Measurements from ENCODE around the gene ATN1. TPM values are rescaled to one million over a fixed set of nuclear protein-coding genes. Genes with fewer than 3 reads are reported as not detected.
A peak's percentile ranks its signal among the peaks of the same experiment; 100 is the strongest.
"Not testable (repeated sequence)": the region's sequence is repeated elsewhere in the genome, so short reads cannot be mapped to it uniquely, and the experiment has no call there.

The ATN1 gene
- polyA plus RNA-seq, 3 donors: 0.40 to 10.6 TPM; not detected in 1

GRCh38 chr12:6889775-6890573 is 37.8 kb upstream of the ATN1 start:
- Histone ChIP-seq H3K27ac (ENCODE audit: low read depth in 1 of 2, low read length in 2 of 2) (peak overlapping the region in 1 of 2 donors; percentile 54), H3K4me3 (replicated peaks in 1 of 3; ENCODE audit: low read depth in 2 of 3, low read length in 3 of 3) (peak overlapping the region in 1 of 3 experiments; percentile 72), H3K4me1 (ENCODE audit: control insufficient read depth in 1 of 2, insufficient read depth in 2 of 2, low read length in 2 of 2) (peaks cover 52 to 63% of the 10 kb centered on the region in 2 donors), H3K4me2 (replicated peaks; ENCODE audit: extremely low read depth, low read length, poor library complexity, severe bottlenecking) (peak overlapping the region; percentile 82)
- Mint-ChIP-seq H3K4me3 (peak overlapping the region; percentile 72 to 86), H3K4me1 (peaks cover 55% of the 10 kb centered on the region), H3K27ac (peak overlapping the region; percentile 85 to 96 (median 94))
- not testable (repeated sequence) for H3K27me3 ChIP-seq (ENCODE audit: control insufficient read depth in 2 of 2, insufficient read depth in 2 of 2, low read length in 2 of 2); DNase-seq; H3K9me3 Mint-ChIP-seq; H3K9me3 ChIP-seq (replicated peaks in 1 of 2; ENCODE audit: control insufficient read depth in 1 of 2, insufficient read depth in 1 of 2, low read length in 2 of 2); H3K36me3 ChIP-seq (replicated peaks in 1 of 2; ENCODE audit: control insufficient read depth in 1 of 2, insufficient read depth in 2 of 2, low read length in 2 of 2); H3K36me3 Mint-ChIP-seq; H2AFZ ChIP-seq (ENCODE audit: insufficient read depth, low read depth, low read length, poor library complexity, severe bottlenecking); H3K79me2 ChIP-seq (ENCODE audit: insufficient read depth, low read length); H4K20me1 ChIP-seq (ENCODE audit: insufficient read depth, low read length); H3K9ac ChIP-seq (ENCODE audit: insufficient read depth, low read length, poor library complexity, severe bottlenecking); H3K27me3 Mint-ChIP-seq (ENCODE audit: low read depth in 3 of 3)
- WGBS (ENCODE audit: insufficient coverage): 47% methylated on average over 2 of the region's 21 CpGs
- intact Hi-C loops (cut with micrococcal nuclease): loop anchor here in 1 of 2 donors (2.0 kb wide), 1 partner anchor 17 kb away; the partner anchor contains the start of gene SPSB2

- peak; percentile 82 for TF ChIP-seq CTCF (IDR thresholded peaks at IDR 0.05)
- no peaks in the 10 kb centered on the region for H3K36me3 ChIP-seq (replicated peaks in 1 of 2; ENCODE audit: control insufficient read depth in 1 of 2, insufficient read depth in 2 of 2, low read length in 2 of 2)
- H3K4me3 ChIP-seq (replicated peaks in 1 of 3; ENCODE audit: low read depth in 2 of 3, low read length in 3 of 3): peak overlapping the region; percentile 40 to 72 (median 59)
- peak overlapping the region; percentile 86 to 88 for H3K27ac ChIP-seq (ENCODE audit: low read depth in 1 of 2, low read length in 2 of 2)
- peak; percentile 97 to 98 (median 97) for DNase-seq
- intact Hi-C loops (cut with micrococcal nuclease): loop anchor here (1.0 to 2.0 kb wide), 2 partner anchors 18 kb away; partner anchors contain the start of gene SPSB2 (in 2 of the 2)
- Mint-ChIP-seq H3K4me1 (peaks cover 52% of the 10 kb centered on the region), H3K9me3 (peaks cover 0 to 2% (median 0%) of the 10 kb centered on the region in 7 donors), H3K27me3 (ENCODE audit: low read depth in 3 of 3) (peaks cover 0 to 1% (median 0%) of the 10 kb centered on the region in 3 donors), H3K27ac (peak overlapping the region; percentile 85 to 96 (median 94)), H3K4me3 (peak overlapping the region; percentile 75 to 86), H3K36me3 (peaks cover 0 to 1% of the 10 kb centered on the region in 2 donors)
- H3K9ac ChIP-seq (ENCODE audit: insufficient read depth, low read length, poor library complexity, severe bottlenecking): peak overlapping the region; percentile 69
- H2AFZ ChIP-seq (ENCODE audit: insufficient read depth, low read depth, low read length, poor library complexity, severe bottlenecking): peak overlapping the region; percentile 87
- H3K4me2 ChIP-seq (replicated peaks; ENCODE audit: extremely low read depth, low read length, poor library complexity, severe bottlenecking): peak overlapping the region; percentile 82
- H3K4me1 ChIP-seq (ENCODE audit: control insufficient read depth in 1 of 2, insufficient read depth in 2 of 2, low read length in 2 of 2): peaks cover 50 to 59% of the 10 kb centered on the region in 2 donors
- 2% methylated on average over 58 of the region's 68 CpGs for WGBS (ENCODE audit: insufficient coverage)
- no peaks in the 10 kb centered on the region for H3K9me3 ChIP-seq (replicated peaks in 1 of 2; ENCODE audit: control insufficient read depth in 1 of 2, insufficient read depth in 1 of 2, low read length in 2 of 2)
- no peaks in the 10 kb centered on the region for H4K20me1 ChIP-seq (ENCODE audit: insufficient read depth, low read length)
- H3K79me2 ChIP-seq (ENCODE audit: insufficient read depth, low read length): peaks cover 4% of the 10 kb centered on the region
- H3K27me3 ChIP-seq (ENCODE audit: control insufficient read depth in 2 of 2, insufficient read depth in 2 of 2, low read length in 2 of 2): no peaks in the 10 kb centered on the region
Observed at GRCh38 chr12:6890789-6891645, 36.7 kb upstream of the ATN1 start.
